ENCODE data around the gene MROH7.

MROH7 gene

GRCh38 chr1:54743416-54744226, 102.0 kb downstream of the MROH7 start:
- DNase-seq = no peak

- no peak for DNase-seq
Measured at GRCh38 chr1:54744696-54745095, 103.1 kb downstream of the MROH7 start.

- DNase-seq = no peak
Measured at GRCh38 chr1:54745274-54745673, 103.7 kb downstream of the MROH7 start.

- DNase-seq = no peak
Measured at GRCh38 chr1:54745864-54746263, 104.3 kb downstream of the MROH7 start.

- no peak for DNase-seq
Measured at GRCh38 chr1:54748094-54748835, 106.7 kb downstream of the MROH7 start.

GRCh38 chr1:54750596-54750995, 109.0 kb downstream of the MROH7 start:
- no peak for DNase-seq

GRCh38 chr1:54751426-54751825, 109.8 kb downstream of the MROH7 start:
- no peak for DNase-seq

- no peak for DNase-seq
Measured at GRCh38 chr1:54754045-54754444, 112.5 kb downstream of the MROH7 start.

GRCh38 chr1:54754486-54755285, 113.1 kb downstream of the MROH7 start:
- no peak for DNase-seq

- no peak for DNase-seq
Measured at GRCh38 chr1:54757833-54758232, 116.2 kb downstream of the MROH7 start.

- no peak for DNase-seq
Measured at GRCh38 chr1:54758678-54759348, 117.2 kb downstream of the MROH7 start.

Data from fibroblast of skin of scalp (primary cell).